ENCODE results near the gene MACROD2.
"Not testable (repeated sequence)": the region's sequence is repeated elsewhere in the genome, so short reads cannot be mapped to it uniquely, and the experiment has no call there.

Gene MACROD2

GRCh38 chr20:15155848-15156401 lies 1160.6 kb downstream of the MACROD2 start:
- no peak for DNase-seq

GRCh38 chr20:15158533-15158932 lies 1163.2 kb downstream of the MACROD2 start:
- no peak for DNase-seq

- DNase-seq = peak in 1 of 2 donors; percentile 16
Measured at GRCh38 chr20:15162079-15162647, 1166.8 kb downstream of the MACROD2 start.

GRCh38 chr20:15163632-15164031 lies 1168.3 kb downstream of the MACROD2 start:
- no peak for DNase-seq

GRCh38 chr20:15164726-15165125 lies 1169.4 kb downstream of the MACROD2 start:
- no peak for DNase-seq

- no peak for DNase-seq
Measured at GRCh38 chr20:15166744-15167143, 1171.4 kb downstream of the MACROD2 start.

GRCh38 chr20:15171016-15171415 lies 1175.7 kb downstream of the MACROD2 start:
- DNase-seq = no peak

- DNase-seq = no peak
Measured at GRCh38 chr20:15176929-15177328, 1181.6 kb downstream of the MACROD2 start.

GRCh38 chr20:15178581-15178980 lies 1183.3 kb downstream of the MACROD2 start:
- no peak for DNase-seq

GRCh38 chr20:15179381-15179780 lies 1184.1 kb downstream of the MACROD2 start:
- no peak for DNase-seq

GRCh38 chr20:15179781-15180180 lies 1184.5 kb downstream of the MACROD2 start:
- no peak for DNase-seq

GRCh38 chr20:15185322-15185721 lies 1190.0 kb downstream of the MACROD2 start:
- no peak for DNase-seq

- DNase-seq = no peak
Measured at GRCh38 chr20:15185913-15186312, 1190.6 kb downstream of the MACROD2 start.

- DNase-seq = no peak
Measured at GRCh38 chr20:15187612-15188011, 1192.3 kb downstream of the MACROD2 start.

- no peak for DNase-seq
Measured at GRCh38 chr20:15188415-15188814, 1193.1 kb downstream of the MACROD2 start.

- no peak for DNase-seq
Measured at GRCh38 chr20:15191082-15191723, 1195.9 kb downstream of the MACROD2 start.

GRCh38 chr20:15195378-15195777 lies 1200.1 kb downstream of the MACROD2 start:
- no peak for DNase-seq

- DNase-seq = no peak
Measured at GRCh38 chr20:15196547-15197255, 1201.4 kb downstream of the MACROD2 start.

- not testable (repeated sequence) for DNase-seq
Measured at GRCh38 chr20:15198017-15198416, 1202.7 kb downstream of the MACROD2 start.

GRCh38 chr20:15199698-15200097 lies 1204.4 kb downstream of the MACROD2 start:
- DNase-seq = no peak

- DNase-seq = no peak
Measured at GRCh38 chr20:15200147-15200565, 1204.8 kb downstream of the MACROD2 start.

- no peak for DNase-seq
Measured at GRCh38 chr20:15201602-15202001, 1206.3 kb downstream of the MACROD2 start.

GRCh38 chr20:15204234-15204633 lies 1208.9 kb downstream of the MACROD2 start:
- no peak for DNase-seq

GRCh38 chr20:15205028-15205427 lies 1209.7 kb downstream of the MACROD2 start:
- no peak for DNase-seq
